DND-41 (cell line): ENCODE measurements around the gene MAEL.

Experiments
- EZH2 ChIP-seq: IDR thresholded peaks from 3 replicates; pipeline ENCODE4 v1.6.1; 2012; ENCODE audit warnings: borderline replicate concordance, low read depth, mild to moderate bottlenecking, moderate library complexity, low read length, inconsistent platforms; ENCODE audit not compliant: severe bottlenecking
- TF ChIP-seq, protein P1 (sequence below): IDR thresholded peaks from 2 replicates; pipeline ENCODE4 v1.5.1; 2012; ENCODE audit warnings: borderline replicate concordance, low read length, moderate library complexity, mild to moderate bottlenecking; ENCODE audit not compliant: poor library complexity, severe bottlenecking; ENCODE audit errors: extremely low read depth

- TF ChIP-seq, protein P1, sequence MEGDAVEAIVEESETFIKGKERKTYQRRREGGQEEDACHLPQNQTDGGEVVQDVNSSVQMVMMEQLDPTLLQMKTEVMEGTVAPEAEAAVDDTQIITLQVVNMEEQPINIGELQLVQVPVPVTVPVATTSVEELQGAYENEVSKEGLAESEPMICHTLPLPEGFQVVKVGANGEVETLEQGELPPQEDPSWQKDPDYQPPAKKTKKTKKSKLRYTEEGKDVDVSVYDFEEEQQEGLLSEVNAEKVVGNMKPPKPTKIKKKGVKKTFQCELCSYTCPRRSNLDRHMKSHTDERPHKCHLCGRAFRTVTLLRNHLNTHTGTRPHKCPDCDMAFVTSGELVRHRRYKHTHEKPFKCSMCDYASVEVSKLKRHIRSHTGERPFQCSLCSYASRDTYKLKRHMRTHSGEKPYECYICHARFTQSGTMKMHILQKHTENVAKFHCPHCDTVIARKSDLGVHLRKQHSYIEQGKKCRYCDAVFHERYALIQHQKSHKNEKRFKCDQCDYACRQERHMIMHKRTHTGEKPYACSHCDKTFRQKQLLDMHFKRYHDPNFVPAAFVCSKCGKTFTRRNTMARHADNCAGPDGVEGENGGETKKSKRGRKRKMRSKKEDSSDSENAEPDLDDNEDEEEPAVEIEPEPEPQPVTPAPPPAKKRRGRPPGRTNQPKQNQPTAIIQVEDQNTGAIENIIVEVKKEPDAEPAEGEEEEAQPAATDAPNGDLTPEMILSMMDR: no peak
- no peak for TF ChIP-seq EZH2
These were observed 65.5 kb downstream of the MAEL start for GRCh38 chr1:167054531-167054930.
